Progenitor cell of endocrine pancreas (in vitro differentiated cells): ENCODE data around the gene SLC16A8. TPM values are rescaled to one million over a fixed set of nuclear protein-coding genes. Genes with fewer than 3 reads are reported as not detected.
A peak's percentile ranks its signal among the peaks of the same experiment; 100 is the strongest.
"Not testable (repeated sequence)": the region's sequence is repeated elsewhere in the genome, so short reads cannot be mapped to it uniquely, and the experiment has no call there.

Experiments
- DNase-seq: peaks from one replicate; pipeline ENCODE4 v3.0.0; 2021; ENCODE audit warnings: low spot score; ENCODE audit not compliant: unreplicated experiment
- H3K27ac Mint-ChIP-seq: 2 replicates; pipeline ENCODE4 v1.8.0; 2021; ENCODE audit warnings: mild to moderate bottlenecking, moderate library complexity, mixed read lengths
- H3K27me3 Mint-ChIP-seq: 2 replicates; pipeline ENCODE4 v1.8.0; 2021; ENCODE audit warnings: mixed read lengths
- H3K36me3 Mint-ChIP-seq: 2 replicates; pipeline ENCODE4 v1.8.0; 2022; ENCODE audit warnings: mixed read lengths; ENCODE audit not compliant: insufficient read depth
- H3K4me1 Mint-ChIP-seq: 2 replicates; pipeline ENCODE4 v1.8.0; 2021; ENCODE audit warnings: low read depth, mixed read lengths
- H3K4me3 Mint-ChIP-seq: 2 replicates; pipeline ENCODE4 v1.8.0; 2021; ENCODE audit warnings: low read depth, mild to moderate bottlenecking, moderate library complexity, mixed read lengths
- H3K9me3 Mint-ChIP-seq: 2 replicates; pipeline ENCODE4 v1.8.0; 2021; ENCODE audit warnings: low read depth, mixed read lengths
- CTCF ChIP-seq: fragments of 200-600 bp; sonication (generic); IDR thresholded peaks from one replicate; pipeline ENCODE4 v1.5.0; 2021; ENCODE audit warnings: antibody characterized with exemption, mild to moderate bottlenecking; ENCODE audit not compliant: unreplicated experiment
- total RNA-seq: library from RNA; stranded (reverse); gene quantifications from 2 replicates; pipeline ENCODE4 v1.2.1, GENCODE V29; 2021

The SLC16A8 gene
- total RNA-seq, 1 donor from 2014 or later: 2.6 TPM

DNA sequence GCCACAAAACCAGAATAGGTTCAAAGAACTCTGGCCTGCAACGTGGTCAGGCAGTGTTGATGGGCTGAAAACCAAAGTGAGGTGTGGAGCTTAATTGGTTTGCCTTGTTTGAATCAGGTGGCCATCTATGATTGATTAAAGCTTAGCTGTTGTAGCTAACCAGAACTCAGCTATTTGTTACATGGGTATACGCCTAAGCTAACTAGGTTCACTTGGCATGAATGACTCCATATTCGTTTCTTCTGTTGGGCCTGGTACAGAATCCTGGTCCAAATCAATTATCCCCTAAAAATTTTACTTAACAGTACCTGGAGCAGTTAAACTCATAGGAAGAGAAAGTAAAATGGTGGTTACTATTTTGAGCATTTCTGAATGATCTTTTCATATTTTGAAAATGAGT lies 34.2 kb upstream of the SLC16A8 start:
- Mint-ChIP-seq H3K4me1 (peaks cover 2% of the 10 kb centered on the region), H3K4me3 (no peak overlapping the region), H3K27me3 (peaks cover 3% of the 10 kb centered on the region), H3K36me3 (peaks cover 2% of the 10 kb centered on the region), H3K27ac (no peak overlapping the region), H3K9me3 (no peaks in the 10 kb centered on the region)
- no peak for TF ChIP-seq CTCF
- no peak for DNase-seq

- H3K36me3 Mint-ChIP-seq, H3K4me3 Mint-ChIP-seq, H3K27me3 Mint-ChIP-seq, H3K27ac Mint-ChIP-seq, H3K4me1 Mint-ChIP-seq, DNase-seq, H3K9me3 Mint-ChIP-seq: not testable (repeated sequence)
These were observed 33.6 kb upstream of the SLC16A8 start for GRCh38 chr22:38117556-38117955.

DNA sequence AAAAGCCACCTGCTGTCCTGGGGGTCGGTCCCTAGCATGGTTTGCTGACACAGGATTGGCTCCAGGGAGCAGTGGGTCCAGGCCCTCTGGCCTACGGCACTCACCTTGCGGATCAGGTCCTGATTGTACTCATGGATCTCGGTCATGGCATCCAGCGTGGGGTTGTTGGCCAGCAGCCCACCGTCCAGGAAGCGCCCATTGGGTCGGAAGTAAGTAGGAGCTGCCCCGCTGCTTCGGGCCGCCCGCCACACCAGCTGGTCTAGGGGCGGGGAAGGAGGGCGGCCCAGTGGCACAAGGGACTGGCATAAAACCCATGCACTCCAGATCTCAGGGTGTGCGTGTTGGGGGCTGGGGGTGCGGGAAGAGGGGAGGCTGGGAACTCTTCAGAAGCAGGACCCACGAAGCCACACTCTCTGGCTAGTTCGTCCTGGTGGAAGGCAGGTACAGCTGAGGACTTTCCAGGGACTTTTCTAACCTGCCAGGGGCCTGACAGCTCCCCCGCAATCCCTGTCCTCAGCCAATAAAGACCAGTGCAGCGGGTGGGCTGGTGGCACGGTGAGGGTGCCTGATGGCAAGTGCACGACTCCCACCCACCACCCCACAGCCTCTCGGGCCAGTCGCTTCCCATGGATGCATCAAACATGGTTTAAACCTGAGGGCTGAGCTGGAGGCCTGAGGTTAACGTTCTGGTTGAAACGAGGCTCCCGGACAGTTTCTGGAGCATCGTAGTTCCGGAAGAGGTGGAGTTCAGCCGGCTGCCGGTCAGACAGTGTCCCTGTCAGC lies 31.6 kb upstream of the SLC16A8 start:
- Mint-ChIP-seq H3K4me1 (peaks cover 12% of the 10 kb centered on the region), H3K9me3 (no peaks in the 10 kb centered on the region), H3K27me3 (peaks cover 3% of the 10 kb centered on the region), H3K4me3 (no peak overlapping the region), H3K36me3 (peaks cover 3% of the 10 kb centered on the region), H3K27ac (no peak overlapping the region)
- no peak for DNase-seq
- no peak for TF ChIP-seq CTCF

DNA sequence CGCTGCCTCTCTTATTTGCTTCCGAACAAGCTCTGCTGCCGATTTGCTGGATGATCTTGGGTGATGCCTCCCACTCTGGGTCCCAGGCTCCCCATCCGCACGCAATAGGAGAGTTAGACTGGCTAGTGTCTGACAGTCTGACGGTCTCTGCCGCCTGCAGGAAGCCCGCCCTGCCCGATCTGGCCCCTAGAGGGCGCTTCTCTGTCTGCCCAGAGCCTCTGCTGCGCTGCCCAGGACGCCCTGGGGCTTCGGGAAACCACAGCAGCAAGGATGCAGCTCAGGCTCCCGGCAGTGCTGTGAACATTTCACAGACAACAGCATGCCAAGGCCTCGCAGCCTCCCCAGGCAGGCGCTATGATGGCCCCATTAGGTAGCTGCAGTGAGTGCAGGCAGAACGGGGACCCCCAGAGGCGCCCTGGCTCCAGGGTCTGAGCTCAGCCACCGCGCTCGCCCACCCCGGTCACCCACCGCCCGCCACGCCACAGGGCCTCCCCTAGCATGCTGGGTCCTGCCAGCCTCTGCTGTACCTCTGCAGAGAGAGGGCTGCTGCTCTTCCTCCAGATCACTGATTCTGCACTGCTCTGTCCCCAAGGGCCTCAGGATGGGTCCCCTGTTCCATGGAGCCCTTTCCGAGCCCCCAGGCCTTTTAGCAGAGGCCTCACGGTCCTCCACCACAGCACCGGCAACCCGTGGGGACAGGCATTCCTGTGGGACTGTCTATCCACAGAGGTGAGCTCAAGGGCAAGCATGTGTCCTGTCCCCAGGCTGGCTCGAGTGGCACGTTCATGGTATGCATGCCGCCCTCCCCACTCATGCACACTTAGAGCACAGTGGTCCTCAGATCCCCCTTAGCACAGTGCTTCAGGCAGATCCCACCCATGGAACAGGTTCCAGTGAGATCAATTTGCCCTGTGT lies 30.8 kb upstream of the SLC16A8 start:
- Mint-ChIP-seq H3K9me3 (no peaks in the 10 kb centered on the region), H3K4me1 (peaks cover 13% of the 10 kb centered on the region), H3K36me3 (peaks cover 3% of the 10 kb centered on the region), H3K27ac (no peak overlapping the region), H3K27me3 (peaks cover 3% of the 10 kb centered on the region), H3K4me3 (no peak overlapping the region)
- DNase-seq: peak; percentile 84
- TF ChIP-seq CTCF: peak; percentile 95

DNA sequence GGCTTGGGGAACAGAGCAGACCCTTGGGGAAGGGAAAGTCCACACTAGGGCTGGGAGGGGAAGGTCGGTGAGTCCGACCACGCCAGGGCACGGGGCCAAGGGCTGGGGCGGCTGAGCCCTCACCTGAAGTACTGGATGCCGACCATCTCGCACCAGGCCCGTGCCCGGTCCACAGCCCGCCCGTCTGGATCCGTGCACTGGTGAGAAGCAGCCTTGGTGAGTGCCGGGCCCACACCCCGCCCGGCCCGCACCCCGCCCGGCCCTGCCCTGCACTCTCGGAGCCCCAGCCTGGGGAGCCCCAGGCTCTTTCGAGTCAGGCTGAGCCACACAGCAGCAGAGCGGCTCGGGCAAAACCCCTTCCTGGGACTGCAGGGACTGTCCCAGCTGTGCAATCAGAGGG lies 28.4 kb upstream of the SLC16A8 start:
- Mint-ChIP-seq H3K27ac (no peak overlapping the region), H3K9me3 (no peaks in the 10 kb centered on the region), H3K4me1 (peaks cover 13% of the 10 kb centered on the region), H3K36me3 (peaks cover 3% of the 10 kb centered on the region), H3K27me3 (peaks cover 3% of the 10 kb centered on the region), H3K4me3 (no peak overlapping the region)
- DNase-seq: no peak
- no peak for TF ChIP-seq CTCF
